Measurements from ENCODE around the gene CCNB3.
A peak's percentile ranks its signal among the peaks of the same experiment; 100 is the strongest.
"Not testable (repeated sequence)": the region's sequence is repeated elsewhere in the genome, so short reads cannot be mapped to it uniquely, and the experiment has no call there.

CCNB3 gene, protein sequence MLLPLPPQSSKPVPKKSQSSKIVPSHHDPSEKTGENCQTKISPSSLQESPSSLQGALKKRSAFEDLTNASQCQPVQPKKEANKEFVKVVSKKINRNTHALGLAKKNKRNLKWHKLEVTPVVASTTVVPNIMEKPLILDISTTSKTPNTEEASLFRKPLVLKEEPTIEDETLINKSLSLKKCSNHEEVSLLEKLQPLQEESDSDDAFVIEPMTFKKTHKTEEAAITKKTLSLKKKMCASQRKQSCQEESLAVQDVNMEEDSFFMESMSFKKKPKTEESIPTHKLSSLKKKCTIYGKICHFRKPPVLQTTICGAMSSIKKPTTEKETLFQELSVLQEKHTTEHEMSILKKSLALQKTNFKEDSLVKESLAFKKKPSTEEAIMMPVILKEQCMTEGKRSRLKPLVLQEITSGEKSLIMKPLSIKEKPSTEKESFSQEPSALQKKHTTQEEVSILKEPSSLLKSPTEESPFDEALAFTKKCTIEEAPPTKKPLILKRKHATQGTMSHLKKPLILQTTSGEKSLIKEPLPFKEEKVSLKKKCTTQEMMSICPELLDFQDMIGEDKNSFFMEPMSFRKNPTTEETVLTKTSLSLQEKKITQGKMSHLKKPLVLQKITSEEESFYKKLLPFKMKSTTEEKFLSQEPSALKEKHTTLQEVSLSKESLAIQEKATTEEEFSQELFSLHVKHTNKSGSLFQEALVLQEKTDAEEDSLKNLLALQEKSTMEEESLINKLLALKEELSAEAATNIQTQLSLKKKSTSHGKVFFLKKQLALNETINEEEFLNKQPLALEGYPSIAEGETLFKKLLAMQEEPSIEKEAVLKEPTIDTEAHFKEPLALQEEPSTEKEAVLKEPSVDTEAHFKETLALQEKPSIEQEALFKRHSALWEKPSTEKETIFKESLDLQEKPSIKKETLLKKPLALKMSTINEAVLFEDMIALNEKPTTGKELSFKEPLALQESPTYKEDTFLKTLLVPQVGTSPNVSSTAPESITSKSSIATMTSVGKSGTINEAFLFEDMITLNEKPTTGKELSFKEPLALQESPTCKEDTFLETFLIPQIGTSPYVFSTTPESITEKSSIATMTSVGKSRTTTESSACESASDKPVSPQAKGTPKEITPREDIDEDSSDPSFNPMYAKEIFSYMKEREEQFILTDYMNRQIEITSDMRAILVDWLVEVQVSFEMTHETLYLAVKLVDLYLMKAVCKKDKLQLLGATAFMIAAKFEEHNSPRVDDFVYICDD (N-terminal part only)

DNA sequence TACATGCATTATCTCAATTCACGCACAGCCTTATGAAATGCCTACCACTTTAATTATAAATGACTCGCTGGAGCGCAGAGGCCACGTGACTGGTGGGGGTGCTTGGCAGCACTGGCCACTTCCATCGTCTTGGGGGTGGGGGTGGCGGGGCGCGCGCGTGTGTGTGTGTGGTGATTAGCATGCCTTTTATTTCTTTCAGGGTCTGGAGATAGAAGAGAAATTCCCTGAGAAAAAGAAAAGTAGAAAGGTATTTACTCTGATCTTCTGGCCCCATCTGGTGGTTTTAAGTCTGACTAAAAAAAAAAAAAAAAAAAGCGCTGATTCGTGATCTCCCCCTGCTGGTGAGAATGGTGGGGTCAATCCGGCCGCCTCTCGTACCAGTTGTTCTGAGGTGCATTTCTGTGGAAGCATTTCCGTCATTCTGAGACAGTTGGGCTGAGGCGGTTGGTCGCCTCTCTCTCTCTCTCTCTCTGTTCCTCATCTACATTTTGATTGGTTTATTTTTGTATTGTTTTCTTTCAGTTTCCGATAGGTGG lies at the start of gene CCNB3:
CCNB3 (plus strand) TSS at position 402 of the 536 bp plus-strand sequence. CDS start 80,399 bp downstream, outside the sequence.
- DNase-seq (ENCODE audit: low spot score), result peak; percentile 32

DNA sequence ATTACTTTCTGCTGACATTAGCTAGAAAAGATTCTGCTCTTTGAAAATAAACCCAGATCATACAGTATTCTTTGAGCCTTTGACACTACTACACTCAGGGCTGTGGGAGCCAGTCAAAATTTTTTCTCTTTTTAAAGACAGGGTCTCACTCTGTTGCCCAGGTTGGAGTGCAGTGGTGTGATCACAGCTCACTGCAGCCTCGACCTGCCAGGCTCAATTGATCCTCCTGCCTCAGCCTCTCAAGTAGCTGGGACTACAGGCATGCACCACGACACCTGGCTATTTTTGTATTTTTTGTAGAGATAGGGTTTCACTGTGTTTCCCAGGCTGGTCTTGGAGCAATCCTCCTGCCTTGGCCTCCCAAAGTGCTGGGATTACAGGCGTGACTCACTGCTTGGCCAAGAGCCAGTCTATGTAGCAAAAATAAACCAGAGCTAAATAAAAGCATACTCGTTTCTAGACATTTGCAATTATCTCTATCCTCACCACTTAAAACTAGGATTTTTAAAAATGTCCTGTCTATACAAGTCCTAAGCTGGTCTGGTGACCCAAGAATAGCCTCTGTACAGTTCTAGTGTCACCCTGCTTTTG lies 46.9 kb upstream of the CCNB3 start:
- DNase-seq (ENCODE audit: low spot score), result no peak

DNA sequence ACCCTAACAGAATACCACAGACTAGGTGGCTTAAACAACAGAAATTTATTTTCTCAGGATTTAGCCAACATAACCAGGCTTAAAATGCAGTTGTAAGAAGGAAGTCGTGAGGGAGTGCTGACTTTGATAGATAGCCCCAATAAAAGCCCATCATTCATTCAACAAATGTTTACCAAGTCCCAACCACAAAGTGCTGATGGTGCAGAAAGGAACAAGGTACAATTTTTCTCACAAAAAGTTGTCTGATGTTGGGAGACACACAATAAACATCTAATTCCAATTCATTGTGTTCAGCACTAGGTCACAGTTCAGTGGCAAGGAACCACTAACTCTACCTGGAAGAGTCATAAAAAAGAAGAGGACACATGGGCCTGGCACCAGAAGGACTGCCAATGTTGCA lies 46.0 kb upstream of the CCNB3 start:
- no peak for DNase-seq (ENCODE audit: low spot score)

DNA sequence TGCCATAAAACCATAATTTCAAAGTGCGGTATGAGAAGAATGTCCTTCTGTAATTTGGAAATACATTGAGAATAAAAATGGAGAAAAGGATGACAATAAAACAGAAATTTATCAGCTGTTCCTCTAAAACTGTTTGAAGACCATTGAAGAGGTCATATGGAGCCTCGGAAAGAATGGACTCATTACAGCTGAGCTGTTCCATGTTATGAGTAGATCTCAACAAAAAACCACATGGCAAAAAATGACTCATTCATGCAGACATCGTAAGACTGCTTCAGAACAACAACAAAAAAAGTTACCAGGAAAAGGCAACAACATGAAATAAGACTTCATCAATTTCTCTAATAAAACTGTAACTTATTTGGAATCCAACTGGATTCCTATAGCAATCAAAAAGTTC lies 43.4 kb upstream of the CCNB3 start:
- DNase-seq (ENCODE audit: low spot score), result no peak

DNA sequence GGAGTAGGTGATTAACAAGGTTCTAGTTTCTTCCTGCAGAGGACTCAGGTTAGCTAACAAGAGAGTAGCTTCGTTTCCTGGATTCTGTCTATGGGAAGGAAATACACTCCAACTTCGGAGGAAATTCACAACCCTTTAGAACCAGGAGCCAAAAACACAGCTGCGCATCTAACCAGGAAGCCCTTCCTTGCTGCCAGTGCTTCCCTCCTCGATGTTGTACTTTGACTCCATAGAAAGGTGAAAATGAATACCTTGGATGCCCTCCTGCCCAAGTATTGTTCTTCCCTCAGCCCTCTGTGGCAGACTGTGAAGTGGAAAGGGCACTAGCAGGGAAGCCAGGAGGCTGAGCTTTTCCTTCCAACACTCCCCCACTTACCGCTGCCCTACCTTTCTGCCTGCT lies 38.8 kb upstream of the CCNB3 start:
- no peak for DNase-seq (ENCODE audit: low spot score)

DNA sequence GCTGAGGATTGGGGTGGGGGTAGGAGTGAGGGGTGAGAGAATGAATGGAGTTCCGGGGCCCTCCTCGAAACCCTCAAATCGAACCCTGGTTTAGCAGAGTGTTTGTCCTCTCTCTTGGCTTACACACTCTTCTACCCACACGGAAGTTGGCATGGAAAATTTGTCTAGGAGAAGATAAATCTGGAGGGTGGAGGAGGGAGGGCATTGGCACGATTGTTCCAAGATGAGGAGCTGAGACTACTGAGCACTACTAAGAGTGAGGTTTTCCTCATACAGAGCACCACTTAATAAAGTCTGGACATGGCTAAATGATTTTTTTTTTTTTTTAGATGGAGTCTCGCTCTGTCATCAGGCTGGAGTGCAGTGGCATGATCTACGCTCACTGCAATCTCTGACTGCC lies 37.2 kb upstream of the CCNB3 start:
- DNase-seq (ENCODE audit: low spot score), result no peak

DNA sequence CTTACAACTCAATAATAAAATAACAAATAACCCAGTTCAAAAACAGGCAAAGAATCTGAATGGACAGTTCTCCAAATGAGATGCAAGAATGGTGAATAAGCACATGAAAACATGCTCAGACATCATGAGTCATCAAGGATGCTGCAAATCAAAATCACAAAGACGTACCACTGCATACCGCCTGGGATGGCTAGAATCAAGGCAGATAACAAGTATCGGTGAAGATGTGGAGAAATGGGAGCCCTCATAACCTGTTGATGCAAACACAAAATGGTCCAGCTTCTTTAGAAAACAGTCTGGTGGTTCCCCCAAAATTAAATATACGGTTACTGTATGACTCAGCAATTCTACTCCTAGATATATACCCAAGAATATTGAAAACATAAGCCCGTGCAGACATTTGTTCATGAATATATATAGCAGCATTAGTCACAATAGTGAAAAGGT lies 36.3 kb upstream of the CCNB3 start:
- DNase-seq (ENCODE audit: low spot score), result no peak

DNA sequence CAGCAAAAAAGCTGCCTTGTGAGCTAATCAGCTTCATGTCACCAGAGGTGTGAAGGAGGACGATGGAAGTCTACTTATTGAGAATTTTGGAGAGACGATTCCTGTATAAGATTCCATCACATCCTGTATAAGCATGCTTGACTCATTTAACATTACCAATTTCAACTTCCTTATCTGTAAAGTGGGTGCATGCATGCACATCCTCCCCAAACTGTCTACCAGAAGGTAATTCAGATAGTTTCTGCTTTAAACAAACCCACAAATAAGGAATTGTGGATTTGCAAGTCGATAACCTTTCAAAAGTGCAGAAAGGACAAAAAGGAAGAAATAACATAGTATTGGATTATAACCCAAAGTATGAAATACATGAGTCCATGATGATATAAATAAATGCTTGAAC lies 34.8 kb upstream of the CCNB3 start:
- no peak for DNase-seq (ENCODE audit: low spot score)

DNA sequence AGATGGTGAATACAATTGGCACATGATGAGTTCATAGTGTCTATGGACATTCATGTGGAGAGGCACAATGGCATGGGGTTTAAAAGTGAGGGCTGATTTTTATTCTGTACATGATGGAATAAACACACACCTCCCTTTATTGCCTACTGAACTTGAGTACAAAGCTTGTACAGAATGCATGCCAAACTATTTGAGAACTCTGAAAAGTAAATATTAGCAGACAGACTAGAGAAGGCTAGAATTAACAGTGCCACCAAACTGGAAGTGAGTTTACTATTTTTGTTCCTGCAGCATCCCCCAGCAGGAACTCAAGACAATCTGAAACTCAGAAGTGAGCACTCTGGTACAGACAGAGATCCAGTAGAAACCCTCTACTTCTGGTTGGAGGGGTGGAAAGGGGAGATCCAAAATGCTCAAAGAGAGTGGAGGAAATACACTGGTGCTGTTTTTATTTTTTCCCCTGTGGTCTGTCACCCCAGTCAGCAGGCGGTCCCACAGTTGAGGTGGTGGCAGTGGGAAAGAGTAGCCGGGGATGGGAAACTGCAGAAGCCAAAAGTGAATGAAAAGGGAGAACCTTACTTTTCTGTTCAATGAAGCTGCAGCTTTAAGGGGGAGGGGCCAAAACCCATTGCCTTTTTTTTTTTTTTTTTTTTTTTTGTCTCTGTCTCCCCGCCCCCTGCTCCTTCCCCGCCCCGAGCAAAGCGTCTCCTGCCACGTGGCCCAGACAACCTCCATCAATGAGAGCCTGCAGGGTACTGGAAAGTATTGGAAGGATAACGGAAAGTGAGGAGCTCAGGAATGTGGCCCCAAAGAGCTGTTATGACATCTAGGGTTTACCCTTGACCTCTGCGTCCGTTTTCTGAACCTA lies 24.3 kb upstream of the CCNB3 start:
- no peak for DNase-seq (ENCODE audit: low spot score)

DNA sequence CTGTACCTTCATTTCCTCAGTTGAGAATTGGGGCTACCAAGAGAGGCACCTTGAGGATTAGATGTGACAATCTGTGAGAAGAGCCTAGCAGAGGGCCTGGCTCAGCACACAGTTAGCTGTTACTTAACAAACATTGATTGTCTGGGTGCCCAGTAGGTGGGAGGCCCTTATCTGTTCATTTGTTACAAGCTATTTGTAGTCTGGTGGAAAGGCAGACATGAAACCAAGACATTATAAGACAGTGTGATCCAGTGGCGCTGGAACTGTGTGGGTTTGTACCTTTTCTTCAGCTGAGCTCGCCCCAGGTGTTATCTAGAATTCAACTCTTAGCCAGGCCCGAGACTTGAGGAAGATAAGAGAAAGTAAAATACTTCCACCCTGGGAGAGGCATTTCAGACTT lies 20.7 kb upstream of the CCNB3 start:
- no peak for DNase-seq (ENCODE audit: low spot score)

DNA sequence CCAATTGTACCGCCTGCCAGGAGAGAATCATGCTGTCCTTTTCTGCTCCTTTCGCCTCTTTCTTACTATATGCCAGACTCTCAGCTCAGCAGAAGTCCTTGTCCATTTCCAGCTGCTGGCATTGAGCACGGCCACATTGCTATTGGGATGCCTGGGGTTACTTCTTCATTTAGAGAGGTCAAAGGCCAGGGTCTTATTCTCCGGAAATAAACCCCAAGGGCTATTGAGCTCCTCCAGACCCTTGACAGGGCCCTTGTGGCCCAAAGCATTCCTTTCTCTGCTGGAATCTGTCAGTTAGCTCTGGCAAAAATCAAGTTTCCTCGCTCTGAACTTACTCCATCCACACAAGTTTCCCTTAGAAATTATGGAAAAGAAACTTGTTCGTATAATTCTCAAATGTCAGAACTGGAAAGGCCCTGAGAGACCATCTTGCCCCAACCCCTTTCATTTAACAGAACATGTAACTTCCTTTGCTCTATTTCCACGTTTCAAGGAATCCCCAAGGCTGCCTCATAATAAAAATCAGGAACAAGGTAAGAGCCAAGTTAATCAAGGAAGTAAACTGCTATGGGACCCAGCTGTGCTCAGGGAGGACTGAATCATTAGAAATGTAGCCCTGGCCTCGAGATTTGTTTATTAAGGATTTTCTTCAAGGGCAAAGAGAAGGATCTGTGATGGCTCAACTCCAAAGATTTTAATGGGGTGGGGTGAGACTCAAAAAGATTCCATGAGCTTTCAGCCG lies 15.5 kb upstream of the CCNB3 start:
- DNase-seq (ENCODE audit: low spot score), result no peak

DNA sequence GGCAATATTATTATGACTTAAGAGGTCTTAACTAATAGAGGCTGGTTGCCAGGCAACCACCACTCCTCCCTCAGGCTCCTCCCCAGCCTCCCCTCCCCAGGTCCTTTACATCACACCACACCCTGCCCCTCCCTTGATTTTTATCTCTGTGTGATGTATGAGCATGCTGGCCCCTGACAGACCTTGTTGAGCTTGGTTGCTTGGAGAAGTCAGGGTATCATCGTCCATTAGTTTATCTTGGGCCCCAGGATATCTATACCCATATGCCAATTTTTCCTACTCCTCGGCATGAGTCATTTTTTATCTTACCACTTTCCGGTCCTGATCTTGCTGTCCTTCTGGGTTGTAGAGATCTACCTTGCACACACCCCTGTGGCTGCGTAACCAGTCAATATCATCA lies 6.2 kb upstream of the CCNB3 start:
- no peak for DNase-seq (ENCODE audit: low spot score)

DNA sequence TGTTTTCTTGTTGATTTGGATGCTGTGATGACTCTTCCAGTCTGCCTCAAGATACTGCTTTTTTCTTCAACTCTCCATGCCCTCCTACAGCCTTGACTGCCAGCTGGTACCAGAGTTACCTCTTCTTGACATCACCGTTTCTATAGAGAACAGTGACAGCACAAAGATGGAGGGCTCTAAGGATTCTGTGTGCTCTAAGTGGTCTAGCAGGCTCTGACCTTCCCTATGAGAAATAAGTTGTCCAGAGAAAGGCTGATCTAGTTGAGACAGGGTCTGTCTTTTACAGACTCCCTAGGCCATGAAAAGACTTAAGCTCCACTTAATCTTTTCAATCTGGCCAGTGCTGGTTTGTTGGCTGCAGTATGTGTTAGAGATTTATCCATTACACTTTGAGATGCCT lies 3.7 kb upstream of the CCNB3 start, which contains the start of gene AKAP4:
AKAP4 (minus strand) TSS at position 101 of the 400 bp plus-strand sequence. CDS start 118 bp downstream, outside the sequence.
- DNase-seq (ENCODE audit: low spot score), result no peak

DNA sequence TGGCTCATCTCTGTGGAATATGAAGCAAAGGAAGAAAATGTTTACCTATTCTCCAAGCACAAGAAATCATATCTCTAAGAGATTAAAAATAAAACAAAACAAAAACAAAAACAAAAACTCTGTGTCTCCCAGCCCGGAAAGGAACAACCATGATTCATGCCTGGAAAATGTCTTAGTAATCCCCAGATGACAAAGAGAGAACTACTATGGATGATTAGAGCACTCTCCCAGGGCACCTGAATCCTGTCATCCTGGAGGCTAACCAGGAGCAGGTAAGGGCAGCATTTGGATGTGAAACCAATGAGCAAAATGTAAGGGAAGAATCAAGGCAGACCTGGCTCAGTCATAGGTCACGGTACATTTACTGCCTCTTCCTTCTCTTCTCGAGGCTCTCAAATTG lies 2.0 kb upstream of the CCNB3 start:
- no peak for DNase-seq (ENCODE audit: low spot score)

DNA sequence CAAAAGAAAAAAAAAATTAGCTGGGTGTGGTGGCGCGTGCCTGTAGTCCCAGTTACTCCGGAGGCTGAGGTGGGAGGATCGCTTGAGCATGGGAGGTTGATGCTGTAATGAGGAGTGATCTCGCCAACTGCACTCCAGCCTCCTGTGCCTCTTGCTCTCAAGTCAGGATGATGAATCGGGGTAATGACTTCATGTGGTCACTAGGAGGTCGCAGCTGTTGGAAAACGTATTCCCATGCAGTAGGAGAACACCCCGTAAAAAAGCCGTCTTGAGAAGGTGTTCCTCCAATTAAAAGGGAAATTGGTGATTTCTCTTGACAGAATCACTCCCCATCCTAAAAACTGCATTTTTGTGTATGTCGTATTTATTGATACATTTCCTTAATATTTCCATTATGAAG lies 2.2 kb downstream of the CCNB3 start:
- DNase-seq (ENCODE audit: low spot score), result no peak

DNA sequence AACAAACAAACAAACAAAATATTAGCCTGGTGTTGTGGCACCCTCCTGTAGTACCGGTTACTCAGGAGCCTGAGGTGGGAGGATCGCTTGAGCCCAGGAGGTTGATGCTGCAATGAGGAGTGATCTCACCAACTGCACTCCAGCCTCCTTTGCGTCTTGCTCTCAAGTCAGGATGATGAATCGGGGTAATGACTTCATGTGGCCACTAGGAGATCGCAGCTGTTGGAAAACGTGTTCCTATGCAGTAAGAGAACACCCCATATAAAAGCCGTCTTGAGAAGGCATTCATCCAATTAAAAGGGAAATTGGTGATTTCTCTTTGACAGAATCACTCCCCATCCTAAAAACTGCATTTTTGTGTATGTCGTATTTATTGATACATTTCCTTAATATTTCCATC lies 6.9 kb downstream of the CCNB3 start:
- DNase-seq (ENCODE audit: low spot score), result no peak

DNA sequence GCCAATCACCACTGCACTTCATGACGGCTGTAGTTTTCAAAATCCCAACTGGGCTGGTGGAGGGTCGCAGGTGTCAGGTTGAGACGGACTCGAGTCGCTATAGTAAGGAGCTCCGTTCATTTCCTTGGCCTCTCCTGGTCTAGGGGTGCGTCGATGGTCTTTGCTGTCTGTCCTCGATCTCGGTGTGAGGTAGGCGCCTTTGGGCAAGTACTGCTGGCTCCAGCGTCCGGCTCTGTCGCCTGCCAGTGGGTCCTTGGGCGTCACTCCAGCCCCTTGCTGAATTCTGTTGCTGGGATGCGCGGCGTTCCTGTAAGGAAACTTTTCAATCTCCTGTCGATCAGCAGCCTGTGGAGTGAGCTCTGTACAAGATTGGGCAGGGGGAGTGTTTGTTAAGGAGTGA lies 76.7 kb downstream of the CCNB3 start:
- DNase-seq (ENCODE audit: low spot score), result peak; percentile 5

DNA sequence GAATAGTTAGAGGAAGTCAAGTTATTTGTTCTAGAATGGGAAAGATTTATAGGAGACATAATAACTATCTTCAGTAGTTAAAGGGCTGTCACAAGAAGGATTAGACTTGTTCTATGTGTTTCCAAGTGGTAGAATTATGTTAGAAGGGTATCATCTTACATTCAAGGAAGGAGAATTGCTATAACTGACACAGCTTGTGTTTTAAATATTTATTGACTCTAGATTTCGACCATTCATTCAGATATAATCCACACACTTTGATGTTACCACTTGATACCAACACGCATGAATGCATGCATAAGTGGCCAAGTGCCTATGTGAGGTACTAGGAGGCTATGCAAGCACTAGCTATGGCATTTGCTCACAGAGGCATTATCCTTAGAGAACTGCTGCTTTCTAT lies 122.7 kb downstream of the CCNB3 start:
- DNase-seq (ENCODE audit: low spot score), result no peak

DNA sequence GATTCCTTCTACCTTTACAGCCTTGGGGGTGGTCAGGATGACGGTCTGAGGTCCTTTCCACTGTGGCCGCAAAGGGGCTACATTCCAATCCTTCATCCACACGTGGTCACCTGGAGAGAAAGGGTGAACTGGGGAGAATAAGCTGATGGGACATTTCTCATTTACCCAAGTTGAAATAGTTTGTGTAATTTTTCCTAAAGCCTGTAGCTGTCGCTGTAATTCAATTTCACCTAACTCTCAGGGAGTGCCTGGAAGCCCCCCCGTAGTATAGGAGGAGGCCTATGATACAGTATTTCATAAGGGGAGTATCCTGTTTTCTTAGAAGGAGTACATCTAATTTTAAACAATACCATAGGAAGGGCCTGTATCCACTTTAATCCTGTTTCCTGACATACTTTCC lies 128.1 kb downstream of the CCNB3 start:
- not testable (repeated sequence) for DNase-seq (ENCODE audit: low spot score)

DNA sequence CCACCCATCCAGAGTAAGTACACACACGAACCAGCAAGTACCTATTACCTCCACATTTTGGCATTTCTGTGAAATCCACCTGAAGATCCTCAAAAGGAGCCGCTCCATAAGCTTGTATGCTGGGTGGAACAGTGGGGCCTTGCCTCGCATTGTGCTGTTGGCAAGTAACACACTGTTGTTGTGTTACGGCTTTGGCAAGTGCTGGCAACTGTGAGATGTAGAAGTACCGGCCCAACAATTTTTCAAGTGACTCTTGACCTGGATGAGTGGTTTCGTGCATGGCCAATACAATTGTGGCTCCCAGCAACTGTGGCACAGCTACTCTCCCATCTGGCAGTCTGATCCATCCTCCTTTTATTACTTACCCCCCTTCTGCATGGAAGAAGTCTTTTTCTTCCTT lies 128.7 kb downstream of the CCNB3 start:
- DNase-seq (ENCODE audit: low spot score), result no peak
